ENCODE results near the gene CERS6. TPM values are rescaled to one million over a fixed set of nuclear protein-coding genes. Genes with fewer than 3 reads are reported as not detected.

Gene CERS6
- total and polyA plus RNA-seq, 2 of the 8 experiments (the other 6 are each of a cell fraction or from before 2014, with no cell fraction given): 6.8 to 28.2 TPM

- TF ChIP-seq CHD7 (IDR thresholded peaks at IDR 0.05; ENCODE audit: insufficient replicate concordance, low read length): no peak
- no peak for TF ChIP-seq JUND (IDR thresholded peaks at IDR 0.05; ENCODE audit: low read length)
- TF ChIP-seq CHD1 (IDR thresholded peaks at IDR 0.05; ENCODE audit: low read depth, low read length): no peak
- TF ChIP-seq, protein P1, sequence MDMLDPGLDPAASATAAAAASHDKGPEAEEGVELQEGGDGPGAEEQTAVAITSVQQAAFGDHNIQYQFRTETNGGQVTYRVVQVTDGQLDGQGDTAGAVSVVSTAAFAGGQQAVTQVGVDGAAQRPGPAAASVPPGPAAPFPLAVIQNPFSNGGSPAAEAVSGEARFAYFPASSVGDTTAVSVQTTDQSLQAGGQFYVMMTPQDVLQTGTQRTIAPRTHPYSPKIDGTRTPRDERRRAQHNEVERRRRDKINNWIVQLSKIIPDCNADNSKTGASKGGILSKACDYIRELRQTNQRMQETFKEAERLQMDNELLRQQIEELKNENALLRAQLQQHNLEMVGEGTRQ (IDR thresholded peaks at IDR 0.05; ENCODE audit: low read length): no peak
- no peak for TF ChIP-seq CREB1 (IDR thresholded peaks at IDR 0.05)
- TF ChIP-seq CEBPB (IDR thresholded peaks at IDR 0.05; ENCODE audit: low read depth, low read length): no peak
- no peak for TF ChIP-seq EZH2 (IDR thresholded peaks at IDR 0.05; ENCODE audit: low read depth, low read length, severe bottlenecking)
These were observed 238.1 kb downstream of the CERS6 start (continued) for GRCh38 chr2:168694173-168694572.
